NCI-H2227 (cell line): ENCODE results near the gene PRDM7.
"Not testable (repeated sequence)": the region's sequence is repeated elsewhere in the genome, so short reads cannot be mapped to it uniquely, and the experiment has no call there.

Experiments used
- DNase-seq: peaks from one replicate; lab custom pipeline; 2025; ENCODE audit not compliant: unreplicated experiment; lab: John Stamatoyannopoulos, UW

PRDM7 gene

DNA sequence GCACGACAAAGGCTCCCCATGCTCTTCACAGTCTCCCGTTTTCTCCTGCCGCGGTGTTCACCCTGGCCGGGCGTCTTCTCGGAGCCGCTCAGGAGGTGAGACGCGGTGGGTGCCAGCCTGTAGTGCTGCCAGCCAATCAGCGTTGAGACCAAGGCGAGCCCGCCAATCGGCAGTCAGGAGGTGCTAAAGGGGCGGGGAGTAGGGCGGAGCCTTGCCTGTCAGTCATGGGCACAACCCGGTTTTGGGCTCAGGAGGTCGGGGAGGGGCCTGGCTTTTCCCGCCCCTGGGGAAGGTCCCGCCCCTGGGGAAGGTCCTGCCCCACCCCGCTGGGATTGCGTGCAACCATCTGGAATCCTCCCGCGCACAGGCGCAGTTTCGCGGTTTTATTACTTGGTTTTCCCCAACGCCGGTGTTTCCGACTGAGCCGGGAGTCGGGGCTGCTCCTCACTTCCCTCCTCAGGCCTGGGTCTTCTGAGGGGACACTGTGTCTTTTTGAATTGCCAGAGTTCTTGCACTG lies at the start of gene PRDM7:
PRDM7 (minus strand) TSS at position 92 of the 517 bp plus-strand sequence. CDS start 1,421 bp downstream, outside the sequence.
- DNase-seq = peak; percentile 96

DNA sequence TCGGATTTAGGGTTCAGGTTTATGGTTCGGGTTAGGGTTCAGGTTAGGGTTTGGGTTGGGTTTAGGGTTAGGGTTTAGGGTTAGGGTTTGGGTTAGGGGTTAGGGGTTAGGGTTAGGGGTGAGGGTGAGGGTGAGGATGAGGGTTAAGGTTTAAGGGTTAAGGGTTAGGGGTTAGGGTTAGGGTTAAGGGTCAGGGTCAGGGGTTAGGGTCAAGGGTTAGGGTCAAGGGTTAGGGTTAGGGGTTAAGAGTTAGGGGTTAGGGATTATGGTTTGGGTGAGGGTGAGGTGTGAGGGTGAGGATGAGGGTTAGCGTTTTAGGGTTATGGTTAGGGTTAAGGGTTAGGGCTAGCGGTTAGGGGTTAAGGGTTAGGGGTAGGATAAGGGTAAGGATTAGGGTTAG lies 44.7 kb upstream of the PRDM7 start:
- not testable (repeated sequence) for DNase-seq

DNA sequence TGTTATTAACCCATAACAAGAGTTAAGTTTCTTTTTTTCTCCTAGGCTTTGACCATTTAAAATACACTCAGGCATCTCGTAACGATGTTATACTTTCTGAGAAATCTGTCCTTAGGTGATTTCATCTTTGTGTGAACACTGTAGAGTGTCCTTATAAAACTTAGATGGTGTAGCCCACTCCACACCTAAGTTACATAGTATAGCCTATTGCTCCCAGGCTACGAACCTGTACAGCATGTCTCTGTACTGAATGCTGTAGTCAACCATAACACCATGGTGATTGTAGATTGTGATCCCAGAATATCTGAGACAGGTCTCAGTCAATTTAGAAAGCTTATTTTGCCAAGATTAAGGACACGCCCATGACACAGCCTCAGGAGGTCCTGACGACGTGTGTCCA lies 30.5 kb upstream of the PRDM7 start:
- not testable (repeated sequence) for DNase-seq

DNA sequence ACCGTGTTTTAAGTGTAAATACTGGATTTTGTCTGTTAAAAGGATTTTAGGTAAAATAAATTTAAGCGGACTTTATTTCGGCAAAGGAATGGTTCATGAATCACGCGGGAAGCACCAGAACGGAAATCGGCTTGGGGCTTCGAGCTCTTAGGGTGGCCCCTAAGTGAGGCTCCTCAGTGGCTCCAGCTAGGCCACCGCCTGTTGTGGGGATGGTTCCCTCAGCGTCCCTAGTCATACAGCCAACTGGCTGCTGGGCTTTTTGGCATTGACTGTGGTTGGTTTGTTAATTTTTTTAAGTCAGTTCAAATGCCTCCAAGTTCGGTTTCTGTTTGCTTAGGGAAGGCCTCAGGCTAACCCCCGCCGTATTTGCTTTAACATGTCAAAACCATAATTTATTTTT lies 29.9 kb upstream of the PRDM7 start:
- not testable (repeated sequence) for DNase-seq

DNA sequence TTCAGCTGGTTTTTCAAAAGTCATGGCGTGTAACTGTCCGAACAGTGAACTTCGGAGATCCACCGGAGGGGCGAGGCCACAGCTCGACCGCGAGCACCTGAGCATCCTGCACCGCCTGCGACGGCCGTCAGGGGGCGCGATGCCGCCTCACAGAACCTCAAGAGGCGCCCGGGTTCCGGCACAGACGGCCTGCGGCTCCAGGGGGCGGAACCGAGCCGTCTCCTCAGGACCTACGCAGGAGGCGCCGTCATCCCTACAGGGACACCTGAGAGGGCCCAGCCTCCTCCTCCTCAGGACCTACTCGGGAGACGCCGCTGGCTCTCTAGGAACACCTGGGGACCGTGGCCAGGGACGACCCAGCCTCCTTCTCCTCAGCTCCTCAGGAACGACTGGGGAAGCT lies 29.1 kb upstream of the PRDM7 start:
- DNase-seq = not testable (repeated sequence)

DNA sequence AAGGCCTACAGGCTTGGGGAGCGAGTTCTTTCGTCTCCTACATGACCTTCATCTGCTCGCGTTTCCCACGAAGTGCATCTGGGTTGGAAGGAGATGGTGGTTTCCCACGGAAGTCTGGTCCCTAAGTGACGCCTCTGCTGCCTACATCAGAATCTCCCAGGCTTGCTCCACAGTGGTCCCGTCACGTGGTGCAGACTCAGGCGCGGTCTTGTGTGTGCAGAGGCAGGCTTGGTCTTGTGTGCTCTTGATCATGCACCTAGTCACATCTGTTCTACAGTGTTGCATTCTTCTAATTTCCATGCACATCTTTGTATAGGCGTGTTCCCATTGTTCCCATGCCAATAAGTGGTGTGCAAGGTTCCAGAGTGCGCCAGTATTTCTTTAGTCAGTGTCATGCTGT lies 27.6 kb upstream of the PRDM7 start:
- not testable (repeated sequence) for DNase-seq

DNA sequence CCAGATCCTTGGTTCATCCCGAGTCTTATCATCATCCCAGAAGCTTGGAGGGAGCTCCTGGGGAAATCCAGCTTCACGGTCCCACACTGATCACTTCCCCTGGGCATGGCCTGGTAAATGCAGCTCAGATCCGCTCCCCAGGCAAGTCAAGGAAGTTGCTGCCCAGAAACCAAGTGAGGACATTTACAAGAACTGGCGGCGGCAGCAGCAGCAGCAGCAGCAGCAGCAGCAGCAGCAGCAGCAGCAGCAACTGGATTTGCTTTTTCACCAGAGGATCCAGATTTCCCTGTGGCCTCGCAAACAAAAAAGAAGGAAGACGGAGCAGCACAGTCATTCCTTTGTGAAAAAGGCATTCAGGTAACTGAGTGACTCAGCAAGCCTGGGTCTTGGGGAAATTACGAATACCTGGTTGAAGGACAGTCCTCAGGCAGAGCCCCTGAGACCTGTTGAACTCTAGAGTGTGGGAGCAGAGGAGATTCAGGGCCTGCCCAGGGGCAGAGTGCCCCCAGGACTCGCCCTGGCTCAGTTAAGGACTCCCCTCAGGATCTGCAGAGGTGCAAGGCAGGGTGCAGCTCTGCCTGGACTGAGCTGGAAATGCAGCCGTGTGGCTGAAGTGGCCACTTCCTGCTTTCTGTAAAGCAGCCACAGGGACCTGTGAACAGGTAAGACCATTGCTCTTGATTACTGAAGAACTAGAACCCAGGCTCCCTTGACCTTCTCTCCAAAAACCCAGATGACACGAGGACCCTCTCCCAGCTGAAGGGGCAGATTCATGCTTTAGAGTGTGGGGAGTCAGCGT lies 25.2 kb upstream of the PRDM7 start:
- not testable (repeated sequence) for DNase-seq

DNA sequence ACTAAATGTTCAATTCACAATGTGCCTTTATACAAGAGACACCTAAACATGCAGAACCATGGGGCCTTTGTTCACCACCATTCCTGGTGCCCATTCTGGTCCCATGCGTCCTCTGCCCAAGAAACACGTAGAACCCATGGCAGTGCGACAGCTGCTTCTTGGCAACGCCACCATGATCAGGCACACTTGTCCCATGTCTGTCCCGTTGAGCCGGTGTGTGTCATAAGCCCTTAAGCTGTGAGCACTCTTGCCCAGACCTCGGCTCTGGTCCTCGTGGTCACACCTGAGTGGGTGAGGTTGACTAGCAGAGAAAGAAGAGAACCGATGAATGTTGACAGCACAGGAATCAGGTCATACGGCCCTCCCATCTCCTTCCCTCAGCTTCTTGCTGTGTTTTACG lies 24.2 kb upstream of the PRDM7 start:
- not testable (repeated sequence) for DNase-seq

DNA sequence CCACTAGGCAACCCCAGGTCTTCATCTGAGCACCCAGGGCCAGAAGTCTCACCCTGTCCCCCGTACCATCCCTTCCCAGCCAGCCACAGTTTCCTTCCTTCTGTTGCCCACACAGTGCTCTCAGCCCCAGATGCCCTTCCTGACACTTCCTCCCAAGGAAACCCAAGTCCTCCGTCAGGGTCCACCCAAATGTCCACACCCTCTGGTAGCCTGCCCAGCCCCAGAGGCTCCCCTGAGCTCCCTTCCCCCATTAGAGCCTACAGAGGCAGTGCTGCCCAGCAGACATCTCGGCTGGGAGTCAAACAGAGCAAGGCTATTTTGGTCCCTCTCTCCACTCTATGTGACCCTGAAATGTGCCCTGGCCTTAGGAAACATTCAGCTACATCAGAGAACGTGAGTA lies 23.7 kb upstream of the PRDM7 start:
- DNase-seq = not testable (repeated sequence)

DNA sequence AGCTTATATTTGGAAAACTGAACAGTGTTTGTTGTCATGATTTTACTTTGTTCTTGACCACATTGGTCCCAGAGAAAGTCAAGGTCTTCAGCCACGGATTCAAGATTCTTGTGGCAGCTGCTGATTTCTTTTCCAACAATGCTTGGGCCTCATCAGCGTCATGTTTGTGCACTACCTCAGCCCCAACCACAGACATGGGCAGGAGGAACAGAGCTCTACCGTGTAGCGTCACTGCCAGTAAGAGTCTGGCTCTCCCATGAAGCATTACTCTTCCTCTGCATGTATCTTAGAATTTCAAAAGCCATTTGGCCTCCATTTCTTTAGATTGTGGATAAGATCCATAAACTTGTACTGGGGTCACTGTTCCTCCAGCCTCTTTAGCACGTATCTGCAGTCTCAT lies 23.1 kb upstream of the PRDM7 start:
- DNase-seq = not testable (repeated sequence)

DNA sequence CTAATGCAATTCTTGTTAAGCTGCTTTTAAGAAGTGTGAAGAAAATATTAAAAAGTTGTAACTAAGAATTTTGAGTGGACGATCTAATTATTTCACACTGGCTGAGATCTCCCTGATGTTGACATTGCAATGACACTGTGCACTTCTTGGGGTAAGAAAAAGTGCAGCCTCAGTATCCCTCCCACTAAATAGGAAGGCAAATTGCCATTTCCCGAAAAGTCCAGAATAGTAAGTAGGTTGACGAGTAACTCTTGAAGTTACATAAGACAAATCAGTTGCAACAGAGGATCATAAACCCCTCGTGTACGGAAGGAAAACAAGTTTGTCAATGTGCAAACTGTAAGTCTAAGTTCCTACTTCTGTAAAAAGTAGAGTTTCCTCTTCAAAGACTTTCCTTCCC lies 21.8 kb upstream of the PRDM7 start:
- DNase-seq = not testable (repeated sequence)

DNA sequence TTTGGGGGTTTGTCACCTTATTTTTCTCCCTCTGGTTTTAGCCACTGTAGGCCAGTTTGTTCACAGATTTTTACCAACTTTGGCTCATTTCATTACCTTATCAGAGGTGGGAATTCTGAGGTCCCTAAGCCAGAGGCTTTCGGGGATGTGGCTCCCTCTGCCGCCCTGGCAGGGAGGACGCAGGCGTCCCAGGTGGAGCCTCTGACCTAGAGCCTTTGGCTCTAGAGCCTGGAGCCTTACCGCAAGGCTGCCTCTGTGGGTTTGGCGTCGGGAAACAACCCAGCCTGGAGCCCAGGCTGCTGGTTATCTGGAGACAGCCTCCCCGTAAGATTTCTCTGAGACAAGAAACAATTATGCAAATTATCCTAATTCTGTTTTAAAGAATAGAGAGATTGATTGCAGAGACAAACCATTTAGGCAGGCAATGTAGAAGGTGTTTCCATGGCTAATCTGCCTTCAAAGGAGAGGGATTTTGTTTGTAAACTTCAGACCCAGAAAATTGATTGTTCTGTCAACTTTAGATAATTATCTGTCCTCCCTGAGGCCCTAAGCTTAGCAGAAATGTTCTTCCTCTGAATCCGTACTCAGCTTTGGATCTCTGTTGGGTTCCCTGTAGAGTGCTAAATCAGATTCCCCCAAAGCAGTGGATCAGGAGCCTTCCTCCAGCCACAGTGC lies 20.0 kb upstream of the PRDM7 start:
- DNase-seq = not testable (repeated sequence)

DNA sequence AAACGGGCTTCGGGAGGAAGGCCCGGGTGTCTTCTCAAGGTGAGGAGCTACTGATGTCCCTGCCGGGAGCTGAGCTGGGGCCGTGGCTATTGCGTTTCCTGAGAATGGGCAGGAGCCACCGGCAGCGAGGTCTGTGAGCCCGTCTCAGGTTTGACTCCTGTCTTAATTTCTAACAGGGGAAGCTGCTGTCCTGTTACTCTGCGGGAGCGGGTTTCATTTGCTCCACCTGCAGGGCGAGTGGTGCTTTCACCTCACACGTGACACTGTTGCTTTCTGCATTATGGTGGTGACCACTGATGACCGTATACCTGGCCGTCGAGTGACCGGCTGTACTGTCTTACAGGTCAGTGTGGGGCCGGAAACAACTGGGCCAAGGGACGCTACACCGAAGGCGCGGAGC lies 17.7 kb upstream of the PRDM7 start:
- DNase-seq = not testable (repeated sequence)

DNA sequence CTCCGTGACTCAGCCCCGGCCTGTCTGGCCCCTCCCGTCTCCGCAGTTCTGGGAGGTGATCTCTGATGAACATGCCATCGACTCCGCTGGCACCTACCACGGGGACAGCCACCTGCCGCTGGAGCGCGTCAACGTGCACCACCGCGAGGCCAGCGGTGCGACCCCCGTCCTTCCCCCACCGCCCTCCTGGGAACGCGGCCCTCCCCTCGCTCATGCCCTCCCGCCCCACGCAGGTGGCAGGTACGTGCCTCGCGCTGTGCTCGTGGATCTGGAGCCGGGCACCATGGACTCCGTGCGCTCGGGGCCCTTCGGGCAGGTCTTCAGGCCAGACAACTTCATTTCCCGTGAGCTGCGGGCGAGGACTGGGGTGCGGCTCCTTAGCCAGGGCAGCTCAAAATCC lies 17.2 kb upstream of the PRDM7 start:
- DNase-seq = not testable (repeated sequence)

DNA sequence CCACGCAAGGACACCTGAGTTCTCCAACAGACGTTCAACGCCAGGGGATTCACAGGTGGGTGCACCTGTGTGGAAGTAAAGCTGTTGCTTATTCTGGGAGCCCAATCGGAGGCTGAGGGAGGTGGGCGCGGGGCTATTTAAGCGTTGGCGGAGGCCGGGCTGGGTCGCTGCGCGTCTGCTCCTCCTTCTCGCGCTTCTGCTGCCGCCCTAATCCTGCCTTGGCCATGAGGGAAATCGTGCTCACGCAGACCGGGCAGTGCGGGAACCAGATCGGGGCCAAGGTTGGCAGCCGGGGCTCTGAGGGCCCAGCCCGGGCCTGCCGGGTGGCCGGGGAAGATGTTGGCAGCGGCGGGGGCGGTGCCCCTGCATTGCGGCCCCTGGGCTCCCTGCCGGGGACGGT lies 16.7 kb upstream of the PRDM7 start:
- not testable (repeated sequence) for DNase-seq

DNA sequence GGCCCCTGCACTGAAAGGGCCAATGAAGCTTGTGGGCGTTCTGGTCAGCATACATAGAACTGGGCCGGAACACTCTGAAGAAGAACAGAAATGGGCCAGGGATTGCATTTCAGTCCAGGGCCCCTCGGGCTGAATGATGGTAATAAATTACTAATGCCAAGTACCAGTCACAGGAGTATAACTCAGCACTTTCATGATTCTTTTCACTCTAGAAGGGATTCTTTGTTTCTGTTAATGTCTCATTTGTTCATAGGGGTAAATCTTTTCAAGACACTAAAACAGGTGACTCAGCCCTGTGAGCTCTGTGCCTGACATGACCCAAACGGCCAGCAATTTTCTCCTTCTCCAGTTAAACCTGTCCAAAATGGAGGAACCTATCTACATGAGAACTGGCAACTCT lies 15.7 kb upstream of the PRDM7 start:
- not testable (repeated sequence) for DNase-seq

DNA sequence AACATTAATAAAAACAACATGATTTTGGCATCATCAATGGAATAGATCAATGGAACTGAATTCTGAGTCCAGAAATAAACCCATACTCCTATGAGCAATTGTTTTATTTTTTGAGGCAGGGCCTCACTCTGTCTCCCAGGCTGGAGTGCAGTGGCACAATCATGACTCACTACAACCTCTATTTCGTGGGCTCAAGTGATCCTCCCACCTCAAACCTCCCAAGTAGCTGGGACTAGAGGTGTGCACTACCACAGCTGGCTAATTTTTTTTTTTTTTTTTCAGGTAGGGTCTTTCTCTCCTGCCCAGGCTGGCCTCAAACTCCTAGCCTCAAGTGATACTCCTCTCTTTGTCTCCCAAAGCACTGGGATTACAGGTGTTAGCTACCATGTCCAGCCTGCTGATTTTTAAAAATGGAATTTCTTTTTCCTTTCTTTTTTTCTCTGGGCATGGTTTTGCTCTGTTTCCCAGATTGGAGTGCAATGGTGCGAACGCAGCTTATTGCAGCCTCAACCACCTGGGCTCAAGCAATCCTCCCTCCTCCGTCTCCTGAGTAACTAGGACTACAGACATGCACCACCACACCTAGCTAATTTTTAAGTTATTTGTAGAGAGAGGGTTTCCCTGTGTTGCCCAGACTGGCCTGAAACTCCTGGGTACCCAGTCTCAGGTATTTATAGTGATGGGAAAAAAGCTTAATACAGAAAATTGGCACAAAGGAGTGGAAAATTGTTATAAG lies 7.3 kb upstream of the PRDM7 start:
- no peak for DNase-seq

DNA sequence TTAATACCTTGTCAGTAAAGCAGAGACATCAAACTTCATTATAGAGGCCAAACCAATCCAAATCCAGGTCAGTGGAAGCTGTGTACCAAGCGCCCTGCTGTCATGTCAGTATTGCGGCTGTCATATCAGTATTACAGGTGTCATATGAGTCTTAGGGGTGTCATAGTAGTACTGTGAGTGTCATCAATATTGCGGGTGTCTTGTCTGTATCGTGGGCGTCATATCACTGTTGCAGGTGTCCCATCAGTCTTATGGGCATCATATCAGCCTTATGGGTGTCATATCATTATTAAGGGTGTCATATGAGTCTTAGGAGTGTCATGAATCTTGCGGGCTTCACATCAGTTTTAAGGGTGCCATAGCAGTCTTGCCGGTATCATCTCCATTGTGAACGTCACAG lies 6.0 kb upstream of the PRDM7 start:
- DNase-seq = no peak

DNA sequence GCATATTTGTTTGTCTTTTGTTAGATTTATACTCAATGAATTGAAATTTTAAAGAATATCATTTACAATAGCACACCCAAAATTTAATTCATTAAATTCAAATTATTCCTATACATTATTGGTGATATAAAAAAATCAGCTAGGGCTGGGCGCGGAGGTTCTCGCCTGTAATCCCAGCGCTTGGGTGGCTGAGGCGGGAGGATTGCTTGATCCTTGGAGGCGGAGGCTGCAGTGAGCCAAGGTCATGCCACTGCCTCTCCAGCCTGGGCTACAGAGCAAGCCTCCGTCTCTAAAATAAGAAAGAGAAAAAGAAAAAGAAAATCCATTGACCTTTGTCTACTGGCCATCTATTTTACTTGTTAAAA lies 4.5 kb upstream of the PRDM7 start:
- DNase-seq = peak; percentile 56

DNA sequence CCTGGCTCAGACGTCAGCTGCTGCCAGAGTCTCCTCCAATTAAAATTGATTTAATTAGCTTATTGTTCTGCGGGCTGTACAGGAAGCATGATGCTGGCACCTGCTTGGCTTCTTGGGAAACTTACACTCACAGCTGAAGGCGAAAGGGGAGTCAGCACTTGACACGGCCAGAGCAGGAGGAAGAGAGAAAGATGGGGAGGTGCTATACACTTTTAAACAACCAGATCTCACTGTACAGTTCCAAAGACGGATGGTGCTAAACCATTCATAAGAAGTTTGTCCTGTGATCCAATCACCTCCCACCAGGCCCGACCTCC lies 1.4 kb upstream of the PRDM7 start:
- DNase-seq = no peak

DNA sequence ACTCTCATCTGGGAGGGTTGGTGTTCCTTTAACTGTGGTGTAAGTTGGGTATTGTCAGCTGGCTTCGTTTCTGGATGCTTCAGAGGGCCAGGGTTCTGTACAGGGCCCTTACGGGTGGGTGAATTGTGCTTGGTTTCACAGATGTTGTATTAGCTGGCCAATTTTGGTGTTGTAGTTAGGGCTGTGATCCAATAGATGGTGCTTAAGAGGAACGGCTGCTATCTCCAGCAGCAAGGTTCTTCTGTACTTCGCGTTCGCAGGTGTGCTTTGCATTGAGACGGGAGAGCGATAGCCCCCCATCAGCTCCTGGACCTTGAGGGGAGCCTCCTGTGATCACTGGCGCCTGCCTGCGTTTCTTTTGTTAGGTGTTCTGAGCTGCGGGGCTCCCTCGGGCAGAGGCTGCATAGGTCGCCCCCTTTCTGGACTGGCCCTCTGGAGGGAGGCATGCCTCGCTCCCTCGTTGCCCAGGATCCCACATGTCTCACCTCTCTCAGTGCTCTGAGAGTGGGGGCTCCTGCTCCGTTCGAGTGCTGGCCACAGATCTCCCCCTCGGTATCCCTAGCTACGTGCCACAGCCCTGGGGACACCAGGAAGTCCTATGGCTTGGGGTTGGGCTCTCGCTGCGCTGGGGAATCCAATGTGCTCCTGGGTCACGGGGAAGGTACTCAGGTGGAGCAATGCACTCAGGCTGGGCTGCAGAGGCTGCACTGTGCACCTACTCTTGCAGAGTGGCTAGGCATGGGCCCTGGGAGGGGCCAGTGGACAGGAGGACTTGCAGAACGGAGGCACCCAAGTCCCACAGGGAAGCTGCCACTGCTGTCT lies 837 bp upstream of the PRDM7 start:
- DNase-seq = peak; percentile 52
